H1 (cell line): ENCODE data around the gene FANCL. TPM values are rescaled to one million over a fixed set of nuclear protein-coding genes. Genes with fewer than 3 reads are reported as not detected.
A peak's percentile ranks its signal among the peaks of the same experiment; 100 is the strongest.

ENCODE experiments used
- CTCF ChIA-PET: fragments of 300-600 bp; sonication (Branson Sonifier 250); formaldehyde crosslinking; loops from one replicate; lab custom pipeline; 2021; ENCODE audit not compliant: partially characterized antibody; lab: Charles Lee
- POLR2A ChIA-PET: fragments of 300-600 bp; sonication (Branson Sonifier 250); formaldehyde crosslinking; loops from one replicate; lab custom pipeline; 2021; ENCODE audit warnings: inconsistent platforms; ENCODE audit not compliant: partially characterized antibody; lab: Charles Lee
- DNase-seq, 2 experiments: peaks; one replicate each; pipeline versions ENCODE4 v3.0.0 to v3.0.0-alpha.2; 2010 to 2022; ENCODE audit warnings: low spot score in 2 of 2, low read depth in 1 of 2, mixed read lengths in 1 of 2
- FAIRE-seq: peaks from 2 replicates; lab custom pipeline; 2011; peaks lifted over from hg19 to GRCh38; lab: Jason Lieb, UNC
- H2AFZ ChIP-seq: 2 replicates; pipeline ENCODE4 v1.8.1; 2012; ENCODE audit warnings: low read length, inconsistent platforms
- H2AK5ac ChIP-seq: 2 replicates; pipeline ENCODE4 v1.6.1; 2013; ENCODE audit warnings: low read depth, low read length
- H2BK120ac ChIP-seq: replicated peaks from 2 replicates; pipeline ENCODE3; 2013; ENCODE audit warnings: low read depth, low read length, inconsistent platforms
- H2BK12ac ChIP-seq: 2 replicates; pipeline ENCODE4 v1.6.1; 2013; ENCODE audit warnings: low read depth, low read length
- H2BK15ac ChIP-seq: 2 replicates; pipeline ENCODE4 v1.6.1; 2013; ENCODE audit warnings: low read length
- H2BK20ac ChIP-seq: 2 replicates; pipeline ENCODE4 v1.6.1; 2013; ENCODE audit warnings: low read length
- H2BK5ac ChIP-seq: 2 replicates; pipeline ENCODE4 v1.6.1; 2013; ENCODE audit warnings: low read depth, low read length
- H3K14ac ChIP-seq: 2 replicates; pipeline ENCODE4 v1.6.1; 2013; ENCODE audit warnings: inconsistent platforms; ENCODE audit not compliant: insufficient read length
- H3K18ac ChIP-seq: 2 replicates; pipeline ENCODE4 v1.6.1; 2013; ENCODE audit warnings: low read length; ENCODE audit errors: extremely low read depth
- H3K23ac ChIP-seq: 2 replicates; pipeline ENCODE4 v1.6.1; 2013; ENCODE audit warnings: inconsistent platforms; ENCODE audit not compliant: insufficient read length
- H3K23me2 ChIP-seq: 2 replicates; pipeline ENCODE4 v1.6.1; 2013; ENCODE audit warnings: low read depth, low read length
- H3K27ac ChIP-seq: 2 replicates; pipeline ENCODE4 v1.6.1; 2011; ENCODE audit warnings: low read depth, low read length, inconsistent platforms
- H3K27me3 ChIP-seq, 4 experiments: replicated peaks in 1 of 4; 1 replicate in 1 of 4; 2 replicates in 3 of 4; pipeline versions ENCODE4 v1.6.1 to v1.8.1; 2011 to 2013; ENCODE audit warnings: low read length in 3 of 4, mild to moderate bottlenecking in 3 of 4, inconsistent platforms in 2 of 4, mixed read lengths in 2 of 4, moderate library complexity in 1 of 4; ENCODE audit not compliant: control insufficient read depth in 3 of 4, insufficient read depth in 3 of 4; ENCODE audit errors: extremely low read depth in 1 of 4
- H3K36me3 ChIP-seq, 4 experiments: 2 replicates each; pipeline versions ENCODE4 v1.6.1 to v1.8.1; 2011 to 2013; ENCODE audit warnings: mild to moderate bottlenecking in 4 of 4, low read length in 3 of 4, moderate library complexity in 2 of 4, control low read depth in 1 of 4, inconsistent platforms in 1 of 4; ENCODE audit not compliant: insufficient read depth in 4 of 4, control insufficient read depth in 2 of 4
- H3K4ac ChIP-seq: replicated peaks from 2 replicates; pipeline ENCODE3; 2013; ENCODE audit warnings: low read length, low read depth, mixed read lengths, inconsistent platforms; ENCODE audit not compliant: insufficient read length
- H3K4me1 ChIP-seq, 4 experiments: replicated peaks in 1 of 4; 1 replicate in 1 of 4; 2 replicates in 3 of 4; pipeline versions ENCODE4 v1.6.1 to v1.8.1; 2011 to 2013; ENCODE audit warnings: low read length in 3 of 4, inconsistent platforms in 2 of 4, mixed read lengths in 1 of 4; ENCODE audit not compliant: insufficient read depth in 4 of 4, control insufficient read depth in 3 of 4
- H3K4me2 ChIP-seq, 2 experiments: 2 replicates each; pipeline versions ENCODE4 v1.6.1 to v1.8.1; 2011 to 2013; ENCODE audit warnings: low read depth in 2 of 2, low read length in 2 of 2, control low read depth in 1 of 2, inconsistent platforms in 1 of 2, mild to moderate bottlenecking in 1 of 2; ENCODE audit not compliant: insufficient read depth in 1 of 2
- H3K4me3 ChIP-seq, 4 experiments: fragments of 200-600, 300-600 bp in 1 of 4; sonication (generic), shearing (Covaris generic), sonication (Bioruptor Twin) in 1 of 4; 2 replicates each; pipeline versions ENCODE4 v1.5.1 to v1.8.1; 2011 to 2016; ENCODE audit warnings: low read length in 4 of 4, low read depth in 3 of 4, control low read depth in 2 of 4, inconsistent platforms in 2 of 4, mild to moderate bottlenecking in 2 of 4, mixed read lengths in 1 of 4, moderate library complexity in 1 of 4; ENCODE audit not compliant: insufficient read depth in 2 of 4; ENCODE audit errors: extremely low read depth in 1 of 4
- H3K56ac ChIP-seq: replicated peaks from 2 replicates; pipeline ENCODE3; 2013; ENCODE audit warnings: low read depth, mild to moderate bottlenecking, mixed read lengths, low read length, inconsistent platforms; ENCODE audit not compliant: insufficient read length
- H3K79me1 ChIP-seq: 2 replicates; pipeline ENCODE4 v1.6.1; 2013; ENCODE audit warnings: low read depth, low read length, control low read depth
- H3K79me2 ChIP-seq, 2 experiments: 2 replicates each; pipeline versions ENCODE4 v1.6.1 to v1.8.1; 2012 to 2013; ENCODE audit warnings: low read length in 2 of 2, mild to moderate bottlenecking in 2 of 2, inconsistent platforms in 1 of 2; ENCODE audit not compliant: insufficient read depth in 2 of 2, control insufficient read depth in 1 of 2
- H3K9ac ChIP-seq, 4 experiments: replicated peaks in 1 of 4; 1 replicate in 1 of 4; 2 replicates in 3 of 4; pipeline versions ENCODE4 v1.6.1 to v1.8.1; 2011 to 2013; ENCODE audit warnings: low read depth in 3 of 4, low read length in 3 of 4, control low read depth in 2 of 4, mild to moderate bottlenecking in 2 of 4, moderate library complexity in 2 of 4, inconsistent platforms in 1 of 4; ENCODE audit errors: extremely low read depth in 1 of 4
- H3K9me3 ChIP-seq, 2 experiments: 2 replicates each; pipeline versions ENCODE4 v1.6.1 to v1.8.1; 2012 to 2013; ENCODE audit warnings: mild to moderate bottlenecking in 2 of 2, moderate library complexity in 2 of 2, control low read depth in 1 of 2, inconsistent platforms in 1 of 2, low read depth in 1 of 2, low read length in 1 of 2, mixed read lengths in 1 of 2; ENCODE audit not compliant: insufficient read depth in 2 of 2
- H4K20me1 ChIP-seq, 2 experiments: replicated peaks in 1 of 2; 2 replicates each; pipeline versions ENCODE3 to v1.8.1; 2011 to 2013; ENCODE audit warnings: inconsistent platforms in 2 of 2, low read length in 2 of 2, mild to moderate bottlenecking in 1 of 2; ENCODE audit not compliant: insufficient read depth in 2 of 2, control insufficient read depth in 1 of 2
- H4K5ac ChIP-seq: 2 replicates; pipeline ENCODE4 v1.6.1; 2013; ENCODE audit warnings: low read length, low read depth, mixed read lengths, inconsistent platforms; ENCODE audit not compliant: insufficient read length
- H4K8ac ChIP-seq: 2 replicates; pipeline ENCODE4 v1.8.0; 2013; ENCODE audit warnings: mild to moderate bottlenecking, moderate library complexity, low read length, inconsistent platforms; ENCODE audit not compliant: insufficient read depth; ENCODE audit errors: extremely low read depth
- H4K91ac ChIP-seq: replicated peaks from 2 replicates; pipeline ENCODE3; 2013; ENCODE audit warnings: low read length, mixed read lengths, inconsistent platforms; ENCODE audit not compliant: insufficient read length
- CTCF ChIP-seq, 3 experiments: IDR thresholded peaks; 1 replicate in 2 of 3; 2 replicates in 1 of 3; pipeline versions ENCODE4 v1.5.1 to v1.6.1; 2011; ENCODE audit warnings: low read length in 3 of 3, mild to moderate bottlenecking in 3 of 3, inconsistent platforms in 2 of 3, low read depth in 1 of 3, moderate library complexity in 1 of 3; ENCODE audit not compliant: insufficient read depth in 1 of 3; ENCODE audit errors: control extremely low read depth in 1 of 3
- GABPA ChIP-seq: IDR thresholded peaks from 2 replicates; pipeline ENCODE4 v1.6.1; 2011; ENCODE audit warnings: mild to moderate bottlenecking, low read length, moderate library complexity, borderline replicate concordance; ENCODE audit not compliant: insufficient read depth
- KDM5A ChIP-seq: fragments of 200-600 bp; IDR thresholded peaks from 2 replicates; pipeline ENCODE4 v1.7.1; 2012; ENCODE audit warnings: mild to moderate bottlenecking, low read length, inconsistent platforms, mixed read lengths
- PHF8 ChIP-seq: fragments of 200-600 bp; sonication (generic); conservative IDR thresholded peaks from 2 replicates; pipeline ENCODE4 v1.7.1; 2012; ENCODE audit warnings: low read depth, mild to moderate bottlenecking, inconsistent platforms, low read length, moderate library complexity
- POU5F1 ChIP-seq: IDR thresholded peaks from 2 replicates; pipeline ENCODE4 v1.6.1; 2011; ENCODE audit warnings: low read depth, mild to moderate bottlenecking, low read length, moderate library complexity
- RAD21 ChIP-seq, 2 experiments: IDR thresholded peaks in 1 of 2; conservative IDR thresholded peaks in 1 of 2; 2 replicates each; pipeline ENCODE4 v1.6.1; 2011; ENCODE audit warnings: low read depth in 2 of 2, low read length in 2 of 2, improper control_type of control experiment in 1 of 2, inconsistent platforms in 1 of 2, mild to moderate bottlenecking in 1 of 2, moderate library complexity in 1 of 2
- SIRT6 ChIP-seq: IDR thresholded peaks from one replicate; pipeline ENCODE4 v1.7.1; 2012; ENCODE audit warnings: low read length, inconsistent platforms
- SUZ12 ChIP-seq: fragments of 200-600 bp; sonication (generic); IDR thresholded peaks from 2 replicates; pipeline ENCODE4 v1.6.1; 2012; ENCODE audit warnings: mild to moderate bottlenecking, inconsistent platforms, low read length, moderate library complexity, mixed read lengths
- TAF1 ChIP-seq: IDR thresholded peaks from 2 replicates; pipeline ENCODE4 v1.6.1; 2011; ENCODE audit warnings: mild to moderate bottlenecking, low read depth, low read length
- WGBS, 2 experiments: shearing (Covaris generic) in 1 of 2; methylation state at CpG; one replicate each; pipeline versions ENCODE4 v1.1.6 to v1.1.7; 2013 to 2015; ENCODE audit warnings: low lambda C conversion rate in 2 of 2, mixed read lengths in 2 of 2, inconsistent platforms in 1 of 2, low coverage in 1 of 2, missing lambda C conversion rate in 1 of 2; ENCODE audit not compliant: insufficient replicate concordance in 2 of 2, insufficient coverage in 1 of 2, insufficient read length in 1 of 2; ENCODE audit errors: extremely low coverage in 1 of 2, missing lambda C conversion rate in 1 of 2; 5-methylcytosine and 5-hydroxymethylcytosine counted together
- polyA plus RNA-seq, 7 experiments: library from polyadenylated mRNA; depleted of rRNA in 3 of 7; stranded (reverse) in 5 of 7; unstranded in 2 of 7; fragments of >200 nt in 5 of 7; fragments of 200-250 nt in 2 of 7; gene quantifications; 1 replicate in 5 of 7; 2 replicates in 1 of 7; 4 replicates in 1 of 7; pipeline versions ENCODE4 v1.2.1 to v1.2.3, GENCODE V29; 2011 to 2013; ENCODE audit warnings: missing spikeins in 2 of 7, mixed read lengths in 2 of 7
- total RNA-seq: library from RNA; stranded (reverse); fragmentation: NEBNext Ultra II Directional; extraction: Animal tissue kit (Norgen Biotek cat#: 25700); gene quantifications from 2 replicates; pipeline ENCODE4 v1.2.1, GENCODE V29; 2021

FANCL gene
- total and polyA plus RNA-seq, 2 of the 8 experiments (the other 6 are each of a cell fraction or from before 2014, with no cell fraction given), result 38.7 to 55.9 TPM

GRCh38 chr2:58235170-58235569 lies 6.0 kb downstream of the FANCL start:
- Histone ChIP-seq H3K4me2 (peak overlapping the region; percentile 27 to 42; a peak in 2 of 4 replicates), H3K23me2 (peaks cover 1% of the 10 kb centered on the region), H4K8ac (no peak overlapping the region), H3K79me2 (peaks cover 31 to 100% of the 10 kb centered on the region in 2 experiments), H4K20me1 (peaks cover 0 to 2% of the 10 kb centered on the region in 2 experiments), H2BK5ac (no peak overlapping the region), H2BK12ac (no peak overlapping the region)
- TF ChIP-seq SIRT6 (no peak), TAF1 (no peak), CTCF (IDR thresholded peaks at IDR 0.05; ENCODE audit: control extremely low read depth in 1 of 3, insufficient read depth in 1 of 3, low read depth in 1 of 3, low read length in 3 of 3) (no peak), KDM5A (no peak), RAD21 (IDR thresholded peaks at IDR 0.05 in 1 of 2, conservative IDR thresholded peaks at IDR 0.05 in 1 of 2; ENCODE audit: low read depth in 2 of 2, low read length in 2 of 2) (no peak), POU5F1 (no peak), PHF8 (no peak), GABPA (no peak), SUZ12 (no peak)
- TF ChIP-seq, all 59 proteins: peak for 0
- no peak overlapping the region for H3K14ac ChIP-seq
- CTCF ChIA-PET, result no interaction called here
- H2AFZ ChIP-seq, result no peak overlapping the region
- POLR2A ChIA-PET, result no interaction called here
- H3K23ac ChIP-seq, result no peak overlapping the region
- WGBS, 2 experiments, result 73% methylated on average over 3 of the region's 3 CpGs; no CpG with 5 or more reads in 1 of the 2 experiments
- peaks cover 0 to 19% (median 9%) of the 10 kb centered on the region in 4 experiments; a peak in 4 of 7 replicates for H3K4me1 ChIP-seq
- no peaks in the 10 kb centered on the region for H3K27me3 ChIP-seq
- H2BK120ac ChIP-seq, result no peak overlapping the region
- no peak overlapping the region for H3K18ac ChIP-seq
- no peak overlapping the region for H2BK15ac ChIP-seq
- no peaks in the 10 kb centered on the region for H3K9me3 ChIP-seq
- peaks cover 2% of the 10 kb centered on the region; the same call in 1 of the 2 replicates for H3K79me1 ChIP-seq
- no peak overlapping the region for H4K91ac ChIP-seq
- FAIRE-seq (no peak), DNase-seq (no peak)
- no peak overlapping the region for H2BK20ac ChIP-seq
- no peak overlapping the region for H3K56ac ChIP-seq
- H3K4ac ChIP-seq, result no peak overlapping the region
- no peak overlapping the region for H4K5ac ChIP-seq
- H3K36me3 ChIP-seq, result no peaks in the 10 kb centered on the region; a peak in 1 of 8 replicates
- H2AK5ac ChIP-seq, result no peak overlapping the region
- H3K27ac ChIP-seq, result peak overlapping the region; percentile 21; the same call in 1 of the 2 replicates
- H3K9ac ChIP-seq, result no peak overlapping the region
- 0 out of 8 replicates have a peak overlapping the region, but pooled peaks of 1 of the 4 experiments have one; percentile 0 for H3K4me3 ChIP-seq
